NT2/D1 (cell line): ENCODE measurements around the gene VAPB.

Experiments used
- YY1 ChIP-seq: IDR thresholded peaks from 2 replicates; pipeline ENCODE4 v1.6.1; 2011; ENCODE audit not compliant: insufficient read length, insufficient read depth
- ZNF274 ChIP-seq: IDR thresholded peaks from 2 replicates; pipeline ENCODE4 v1.6.1; 2011; ENCODE audit warnings: mild to moderate bottlenecking, low read depth, low read length

DNA sequence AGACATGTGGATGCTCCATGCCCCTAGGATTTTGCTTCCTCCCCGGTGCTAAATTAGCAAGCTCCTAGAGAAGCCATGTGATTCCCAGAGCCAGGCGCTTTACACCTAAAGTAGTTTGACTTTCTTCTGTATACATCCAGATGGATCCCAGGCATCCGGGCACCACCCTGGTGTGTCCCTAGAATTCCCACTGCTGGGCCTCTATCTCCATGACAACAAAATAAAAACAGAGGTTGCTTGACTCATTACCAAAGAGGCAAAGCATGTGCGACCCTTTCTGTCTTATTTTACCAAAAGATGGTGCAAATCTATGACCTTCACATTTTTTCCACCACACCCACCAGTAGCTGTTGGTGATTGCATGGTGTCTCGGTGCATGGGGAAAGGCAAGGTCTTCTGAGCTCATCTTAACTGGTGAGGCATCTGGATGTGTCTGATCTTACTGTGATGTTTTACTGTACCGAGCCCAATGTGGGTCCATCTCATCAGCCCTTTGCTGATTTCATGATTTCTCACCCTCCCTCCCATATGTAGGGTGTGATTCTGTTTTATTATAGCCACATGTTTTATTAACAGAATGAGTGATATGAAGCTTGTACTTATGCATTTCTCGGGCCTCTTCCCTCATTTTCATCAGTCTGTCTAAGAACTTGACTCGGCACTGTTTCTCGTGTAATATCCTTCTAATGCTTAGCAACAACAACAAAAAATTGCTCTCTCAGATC is 27.4 kb upstream of the VAPB start:
- no peak for TF ChIP-seq ZNF274
- no peak for TF ChIP-seq YY1
